Smooth muscle cell (in vitro differentiated cells): ENCODE measurements around the gene NDE1. TPM values are rescaled to one million over a fixed set of nuclear protein-coding genes. Genes with fewer than 3 reads are reported as not detected.

Experiments
- DNase-seq: peaks from one replicate; lab custom pipeline; 2025; ENCODE audit not compliant: unreplicated experiment; lab: John Stamatoyannopoulos, UW
- H2AFZ ChIP-seq: fragments of 200-600 bp; sonication (generic); 2 replicates; pipeline ENCODE4 v1.6.0; 2016; ENCODE audit warnings: antibody characterized with exemption, low read depth, mild to moderate bottlenecking
- H3F3A ChIP-seq: fragments of 200-600 bp; sonication (generic); 2 replicates; pipeline ENCODE4 v1.6.0; 2017; ENCODE audit warnings: antibody characterized with exemption, low read depth
- H3K27ac ChIP-seq: fragments of 200-600 bp; sonication (generic); 2 replicates; pipeline ENCODE4 v1.5.1; 2016; ENCODE audit warnings: low read depth, mild to moderate bottlenecking
- H3K27me3 ChIP-seq: fragments of 200-600 bp; sonication (generic); 2 replicates; pipeline ENCODE4 v1.6.1; 2016; ENCODE audit warnings: low read depth, mild to moderate bottlenecking
- H3K36me3 ChIP-seq: fragments of 200-600 bp; sonication (generic); 2 replicates; pipeline ENCODE4 v1.5.1; 2016; ENCODE audit warnings: low read depth
- H3K4me1 ChIP-seq: fragments of 200-600 bp; sonication (generic); 2 replicates; pipeline ENCODE4 v1.5.1; 2016; ENCODE audit warnings: low read depth
- H3K4me2 ChIP-seq: fragments of 200-600 bp; sonication (generic); 2 replicates; pipeline ENCODE4 v1.6.0; 2016; ENCODE audit warnings: mild to moderate bottlenecking
- H3K4me3 ChIP-seq: fragments of 200-600 bp; sonication (generic); 2 replicates; pipeline ENCODE4 v1.5.1; 2016; ENCODE audit warnings: mild to moderate bottlenecking
- H3K79me2 ChIP-seq: fragments of 200-600 bp; sonication (generic); 2 replicates; pipeline ENCODE4 v1.6.0; 2016; ENCODE audit warnings: low read depth, mild to moderate bottlenecking
- H3K9ac ChIP-seq: fragments of 200-600 bp; sonication (generic); 2 replicates; pipeline ENCODE4 v1.6.0; 2016; ENCODE audit warnings: low read depth
- H3K9me3 ChIP-seq: fragments of 200-600 bp; sonication (generic); replicated peaks from 2 replicates; pipeline ENCODE4 v1.5.1; 2016; ENCODE audit warnings: low read depth
- H4K20me1 ChIP-seq: fragments of 200-600 bp; sonication (generic); 2 replicates; pipeline ENCODE4 v1.6.0; 2016; ENCODE audit warnings: low read depth
- WGBS: methylation state at CpG from one replicate; pipeline ENCODE4 v1.1.7; 2016; ENCODE audit warnings: low lambda C conversion rate; 5-methylcytosine and 5-hydroxymethylcytosine counted together
- polyA plus RNA-seq: library from polyadenylated mRNA; unstranded; fragments of >200 nt; fragmentation: Nextera tagmentation; extraction: Ambion mirVana; gene quantifications from 2 replicates; pipeline ENCODE4 v1.2.1, GENCODE V29; 2016
- total RNA-seq: library from RNA; depleted of rRNA; stranded (reverse); fragments of >200 nt; gene quantifications from 2 replicates; pipeline ENCODE4 v1.2.3, GENCODE V29; 2014
- TF ChIP-seq, protein P1 (sequence below): fragments of 200-600 bp; sonication (generic); IDR thresholded peaks from 2 replicates; pipeline ENCODE4 v1.5.1; 2017; ENCODE audit warnings: borderline replicate concordance, mild to moderate bottlenecking, antibody characterized with exemption; ENCODE audit not compliant: insufficient read depth, poor library complexity, severe bottlenecking

NDE1 gene
- total and polyA plus RNA-seq, 2 experiments from 2014 or later: 12.2 to 17.9 TPM

DNA sequence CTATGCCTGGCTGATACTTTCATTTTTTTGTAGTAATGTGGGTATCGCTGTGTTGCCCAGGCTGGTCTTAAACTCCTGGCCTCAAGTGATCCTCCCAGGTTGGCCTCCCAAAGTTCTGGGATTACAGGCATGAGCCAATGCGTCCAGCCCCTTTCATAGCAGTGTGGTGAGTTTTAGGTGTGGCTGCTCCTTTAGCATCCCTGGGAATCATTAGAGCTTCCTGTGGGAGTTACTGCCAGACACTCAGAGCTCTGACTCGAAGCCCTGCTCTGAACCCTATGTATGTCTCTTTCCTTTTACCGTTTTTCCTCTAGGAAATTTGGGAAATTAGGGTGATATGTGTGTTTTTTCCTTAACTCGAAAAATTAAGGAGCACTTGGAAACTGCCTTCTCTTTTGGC lies 44.5 kb downstream of the NDE1 start:
- no peak overlapping the region for H3K4me3 ChIP-seq
- no peaks in the 10 kb centered on the region for H4K20me1 ChIP-seq
- H2AFZ ChIP-seq: no peak overlapping the region
- no peaks in the 10 kb centered on the region for H3K79me2 ChIP-seq
- no peak overlapping the region for H3K4me2 ChIP-seq
- 98% methylated on average over 5 of the region's 5 CpGs for WGBS
- no peaks in the 10 kb centered on the region for H3F3A ChIP-seq
- H3K9me3 ChIP-seq: no peaks in the 10 kb centered on the region
- peaks cover 7% of the 10 kb centered on the region for H3K36me3 ChIP-seq
- no peak for DNase-seq
- no peak overlapping the region for H3K9ac ChIP-seq
- no peaks in the 10 kb centered on the region for H3K27me3 ChIP-seq
- TF ChIP-seq, protein P1, sequence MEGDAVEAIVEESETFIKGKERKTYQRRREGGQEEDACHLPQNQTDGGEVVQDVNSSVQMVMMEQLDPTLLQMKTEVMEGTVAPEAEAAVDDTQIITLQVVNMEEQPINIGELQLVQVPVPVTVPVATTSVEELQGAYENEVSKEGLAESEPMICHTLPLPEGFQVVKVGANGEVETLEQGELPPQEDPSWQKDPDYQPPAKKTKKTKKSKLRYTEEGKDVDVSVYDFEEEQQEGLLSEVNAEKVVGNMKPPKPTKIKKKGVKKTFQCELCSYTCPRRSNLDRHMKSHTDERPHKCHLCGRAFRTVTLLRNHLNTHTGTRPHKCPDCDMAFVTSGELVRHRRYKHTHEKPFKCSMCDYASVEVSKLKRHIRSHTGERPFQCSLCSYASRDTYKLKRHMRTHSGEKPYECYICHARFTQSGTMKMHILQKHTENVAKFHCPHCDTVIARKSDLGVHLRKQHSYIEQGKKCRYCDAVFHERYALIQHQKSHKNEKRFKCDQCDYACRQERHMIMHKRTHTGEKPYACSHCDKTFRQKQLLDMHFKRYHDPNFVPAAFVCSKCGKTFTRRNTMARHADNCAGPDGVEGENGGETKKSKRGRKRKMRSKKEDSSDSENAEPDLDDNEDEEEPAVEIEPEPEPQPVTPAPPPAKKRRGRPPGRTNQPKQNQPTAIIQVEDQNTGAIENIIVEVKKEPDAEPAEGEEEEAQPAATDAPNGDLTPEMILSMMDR: no peak
- H3K27ac ChIP-seq: no peak overlapping the region
- no peaks in the 10 kb centered on the region for H3K4me1 ChIP-seq

- H3K9me3 ChIP-seq: no peaks in the 10 kb centered on the region
- H3K27ac ChIP-seq: no peak overlapping the region
- no peaks in the 10 kb centered on the region for H3K27me3 ChIP-seq
- no peaks in the 10 kb centered on the region for H3K4me1 ChIP-seq
- H3K4me3 ChIP-seq: no peak overlapping the region
- 99% methylated on average over 12 of the region's 12 CpGs for WGBS
- H3F3A ChIP-seq: no peaks in the 10 kb centered on the region
- TF ChIP-seq, protein P1: no peak
- no peak overlapping the region for H2AFZ ChIP-seq
- H3K36me3 ChIP-seq: peaks cover 7% of the 10 kb centered on the region
- no peaks in the 10 kb centered on the region for H4K20me1 ChIP-seq
- no peak for DNase-seq
- no peak overlapping the region for H3K9ac ChIP-seq
- no peak overlapping the region for H3K4me2 ChIP-seq
- no peaks in the 10 kb centered on the region for H3K79me2 ChIP-seq
Observed at GRCh38 chr16:15699819-15700218, 49.8 kb downstream of the NDE1 start.

- peaks cover 7% of the 10 kb centered on the region for H3K36me3 ChIP-seq
- 94% methylated on average over 6 of the region's 6 CpGs for WGBS
Observed at GRCh38 chr16:15701367-15701766, 51.3 kb downstream of the NDE1 start.

More at GRCh38 chr16:15701367-15701766, 51.3 kb downstream of the NDE1 start:
- Histone ChIP-seq H3K79me2 (no peaks in the 10 kb centered on the region), H3K27me3 (no peaks in the 10 kb centered on the region), H3K9me3 (no peaks in the 10 kb centered on the region), H3K27ac (no peak overlapping the region), H3K4me2 (no peak overlapping the region), H4K20me1 (no peaks in the 10 kb centered on the region), H2AFZ (no peak overlapping the region), H3K4me1 (no peaks in the 10 kb centered on the region), H3K4me3 (no peak overlapping the region), H3F3A (no peaks in the 10 kb centered on the region), H3K9ac (no peak overlapping the region)
- TF ChIP-seq, protein P1: no peak
- DNase-seq: no peak
